Upper lobe of left lung (tissue), 6 donors: Measurements from ENCODE around the gene SEPTIN1. TPM values are rescaled to one million over a fixed set of nuclear protein-coding genes. Genes with fewer than 3 reads are reported as not detected.

Experiments used
- ATAC-seq, 2 donors: fragments of 200-7000 bp; cut with Tn5 transposase; one replicate each; pipeline ENCODE4 v1.9.1; 2022; ENCODE audit warnings: mild to moderate bottlenecking in 2 of 2, moderate library complexity in 2 of 2; ENCODE audit not compliant: low FRiP score in 2 of 2
- DNase-seq, 2 donors: peaks; one replicate each; pipeline ENCODE4 v3.0.0-alpha.2; 2019 to 2020
- H3K27ac ChIP-seq, 4 donors: fragments of 200-600 bp; sonication (generic); one replicate each; pipeline ENCODE4 v1.5.1; 2016 to 2019
- H3K27me3 ChIP-seq, 4 donors: fragments of 200-600 bp; sonication (generic); one replicate each; pipeline ENCODE4 v1.5.1; 2017 to 2019
- H3K36me3 ChIP-seq, 4 donors: fragments of 200-600 bp; sonication (generic); one replicate each; pipeline ENCODE4 v1.5.1; 2016 to 2019
- H3K4me1 ChIP-seq, 4 donors: fragments of 200-600 bp; sonication (generic); one replicate each; pipeline ENCODE4 v1.5.1; 2018 to 2019
- H3K4me3 ChIP-seq, 4 donors: fragments of 200-600 bp; sonication (generic); one replicate each; pipeline ENCODE4 v1.5.1; 2017 to 2019; ENCODE audit warnings: mild to moderate bottlenecking in 2 of 4, moderate library complexity in 1 of 4
- H3K9me3 ChIP-seq, 4 donors: fragments of 200-600 bp; sonication (generic); one replicate each; pipeline ENCODE4 v1.5.1; 2018 to 2019
- EP300 ChIP-seq, 4 donors: sonication (generic); formaldehyde crosslinking; IDR thresholded peaks; one replicate each; pipeline ENCODE4 v1.5.1; 2017; ENCODE audit warnings: antibody characterized with exemption in 4 of 4, control low read depth in 2 of 4
- POLR2A ChIP-seq, 4 donors: fragments of 450-650 bp; IDR thresholded peaks; one replicate each; pipeline ENCODE4 v1.5.1; 2016 to 2017; ENCODE audit warnings: antibody characterized with exemption in 4 of 4, mild to moderate bottlenecking in 2 of 4
- POLR2AphosphoS5 ChIP-seq, 2 donors: sonication (generic); formaldehyde crosslinking; IDR thresholded peaks; one replicate each; pipeline ENCODE4 v1.5.1; 2017; ENCODE audit warnings: antibody characterized with exemption in 2 of 2
- WGBS, 2 donors: methylation state at CpG; one replicate each; pipeline ENCODE4 v1.1.5; 2017 to 2018; 5-methylcytosine and 5-hydroxymethylcytosine counted together
- total RNA-seq, 6 donors: library from RNA; depleted of rRNA in 4 of 6; stranded (reverse); fragments of >200 nt in 4 of 6; gene quantifications; one replicate each; pipeline versions ENCODE4 v1.1.0 to v1.2.1, GENCODE V29; 2016 to 2021
- TF ChIP-seq, protein P1 (sequence below), 6 experiments: fragments of 450-650 bp in 4 of 6; fragments of 200-600 bp in 2 of 6; sonication (generic) in 2 of 6; IDR thresholded peaks; one replicate each; pipeline ENCODE4 v1.5.1; 2016 to 2019; ENCODE audit warnings: antibody characterized with exemption in 6 of 6
- donor health status: DM: no; HTN: no; CAD: no; lungs with moderate emphysema.
- donor health status: DM: no; HTN: yes; CAD: no; lungs with severe emphysema.

Gene SEPTIN1
- total RNA-seq, 6 donors from 2014 or later: 3.5 to 13.6 (median 7.1) TPM

DNA sequence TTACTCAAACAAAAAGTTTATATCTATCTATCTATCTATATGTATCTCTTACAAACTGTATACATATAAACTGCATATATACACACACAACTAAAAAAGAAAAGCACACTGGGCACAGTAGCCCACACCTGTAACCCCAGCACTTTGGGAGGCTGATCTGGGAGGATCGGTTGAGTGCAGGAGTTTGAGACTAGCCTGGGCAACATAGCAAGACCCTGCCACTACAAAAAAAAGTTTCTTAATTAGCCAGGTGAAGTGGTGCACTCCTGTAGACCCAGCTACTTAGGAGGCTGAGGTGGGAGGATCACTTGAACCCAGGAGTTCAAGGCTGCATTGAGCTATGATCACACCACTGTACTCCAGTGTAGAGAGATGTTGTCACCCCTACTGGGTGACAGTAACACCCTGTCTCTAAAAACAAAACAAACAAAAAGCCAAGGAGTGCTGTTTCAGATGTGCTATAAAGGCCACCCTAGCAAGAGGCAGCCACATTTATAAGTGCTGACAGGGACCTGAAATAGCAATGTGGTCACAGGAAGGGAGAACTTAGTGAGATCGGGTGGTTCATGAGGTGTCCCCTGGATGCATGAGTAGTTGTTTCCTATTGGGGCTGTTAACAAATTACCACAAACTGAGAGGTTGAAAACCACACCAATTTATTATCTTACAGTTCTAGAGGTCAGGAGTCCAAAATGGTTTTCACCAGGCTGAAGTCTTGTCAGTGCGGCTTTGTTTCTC, 32.1 kb downstream of the SEPTIN1 start:
- H3K4me3 ChIP-seq: no peak overlapping the region
- no peaks in the 10 kb centered on the region for H3K27me3 ChIP-seq
- H3K9me3 ChIP-seq: no peaks in the 10 kb centered on the region
- peak in 1 of 2 donors; percentile 2 for DNase-seq
- WGBS, 2 donors: 73 to 86% methylated on average over 3 of the region's 3 CpGs
- H3K36me3 ChIP-seq: peaks cover 12 to 43% (median 36%) of the 10 kb centered on the region in 4 donors
- ATAC-seq: no peak
- TF ChIP-seq, protein P1, sequence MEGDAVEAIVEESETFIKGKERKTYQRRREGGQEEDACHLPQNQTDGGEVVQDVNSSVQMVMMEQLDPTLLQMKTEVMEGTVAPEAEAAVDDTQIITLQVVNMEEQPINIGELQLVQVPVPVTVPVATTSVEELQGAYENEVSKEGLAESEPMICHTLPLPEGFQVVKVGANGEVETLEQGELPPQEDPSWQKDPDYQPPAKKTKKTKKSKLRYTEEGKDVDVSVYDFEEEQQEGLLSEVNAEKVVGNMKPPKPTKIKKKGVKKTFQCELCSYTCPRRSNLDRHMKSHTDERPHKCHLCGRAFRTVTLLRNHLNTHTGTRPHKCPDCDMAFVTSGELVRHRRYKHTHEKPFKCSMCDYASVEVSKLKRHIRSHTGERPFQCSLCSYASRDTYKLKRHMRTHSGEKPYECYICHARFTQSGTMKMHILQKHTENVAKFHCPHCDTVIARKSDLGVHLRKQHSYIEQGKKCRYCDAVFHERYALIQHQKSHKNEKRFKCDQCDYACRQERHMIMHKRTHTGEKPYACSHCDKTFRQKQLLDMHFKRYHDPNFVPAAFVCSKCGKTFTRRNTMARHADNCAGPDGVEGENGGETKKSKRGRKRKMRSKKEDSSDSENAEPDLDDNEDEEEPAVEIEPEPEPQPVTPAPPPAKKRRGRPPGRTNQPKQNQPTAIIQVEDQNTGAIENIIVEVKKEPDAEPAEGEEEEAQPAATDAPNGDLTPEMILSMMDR (IDR thresholded peaks at IDR 0.05): no peak
- TF ChIP-seq EP300 (IDR thresholded peaks at IDR 0.05) (no peak), POLR2A (IDR thresholded peaks at IDR 0.05) (no peak), POLR2AphosphoS5 (IDR thresholded peaks at IDR 0.05) (no peak)
- no peak overlapping the region for H3K27ac ChIP-seq
- peaks cover 29 to 36% (median 30%) of the 10 kb centered on the region in 4 donors for H3K4me1 ChIP-seq

DNA sequence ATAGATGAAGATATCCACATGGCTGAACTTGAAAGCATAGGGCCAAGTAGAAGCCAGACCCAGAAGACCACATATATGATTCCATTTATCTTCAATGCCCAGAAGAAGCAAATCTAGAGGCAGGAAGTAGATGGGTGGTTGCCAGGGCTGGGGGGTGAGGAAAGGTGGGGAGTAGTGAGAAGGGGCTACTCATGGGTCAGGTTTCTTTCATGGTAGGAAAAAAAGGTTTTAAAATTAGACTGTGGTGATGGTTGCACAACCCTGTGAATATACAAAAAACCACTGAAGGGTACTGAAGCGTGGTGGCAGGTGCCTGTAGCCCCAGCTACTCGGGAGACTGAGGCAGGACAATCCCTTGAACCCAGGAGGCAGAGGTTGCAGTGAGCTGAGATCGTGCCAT, 32.7 kb downstream of the SEPTIN1 start:
- 75 to 76% methylated on average over 3 of the region's 3 CpGs for WGBS, 2 donors
- Histone ChIP-seq H3K4me1 (peaks cover 29 to 35% (median 30%) of the 10 kb centered on the region in 4 donors), H3K27ac (peak overlapping the region in 1 of 4 donors; percentile 11), H3K4me3 (no peak overlapping the region), H3K27me3 (no peaks in the 10 kb centered on the region), H3K36me3 (peaks cover 12 to 43% (median 36%) of the 10 kb centered on the region in 4 donors), H3K9me3 (no peaks in the 10 kb centered on the region)
- ATAC-seq: no peak
- TF ChIP-seq EP300 (IDR thresholded peaks at IDR 0.05) (no peak), POLR2A (IDR thresholded peaks at IDR 0.05) (no peak), POLR2AphosphoS5 (IDR thresholded peaks at IDR 0.05) (no peak)
- TF ChIP-seq, protein P1 (IDR thresholded peaks at IDR 0.05): no peak
- peak in 1 of 2 donors; percentile 11 for DNase-seq

DNA sequence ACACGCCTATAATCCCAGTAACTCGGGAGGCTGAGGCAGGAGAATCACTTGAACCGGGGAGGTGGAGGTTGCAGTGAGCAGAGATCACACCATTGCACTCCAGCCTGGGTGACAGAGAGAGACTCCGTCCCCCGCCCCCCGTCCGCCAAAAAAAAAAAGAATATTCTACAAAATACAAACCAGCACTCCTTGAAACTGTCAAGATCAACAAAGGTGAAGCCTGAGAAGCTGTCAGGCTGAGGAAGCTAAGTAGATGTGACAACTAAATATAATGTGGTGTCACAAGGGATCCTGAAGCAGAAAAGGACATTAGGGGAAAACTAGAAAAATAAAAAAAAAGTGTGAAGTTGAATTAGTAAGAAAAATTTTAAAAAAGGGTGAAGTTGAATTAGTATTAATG, 33.4 kb downstream of the SEPTIN1 start:
- DNase-seq (peak in 1 of 2 donors; percentile 1), ATAC-seq (no peak)
- Histone ChIP-seq H3K4me1 (peaks cover 23 to 28% (median 25%) of the 10 kb centered on the region in 4 donors), H3K36me3 (peaks cover 12 to 43% (median 36%) of the 10 kb centered on the region in 4 donors), H3K9me3 (no peaks in the 10 kb centered on the region), H3K27ac (peak overlapping the region in 1 of 4 donors; percentile 11), H3K4me3 (no peak overlapping the region), H3K27me3 (no peaks in the 10 kb centered on the region)
- WGBS, 2 donors: 84 to 91% methylated on average over 7 of the region's 7 CpGs
- TF ChIP-seq EP300 (IDR thresholded peaks at IDR 0.05): no peak
- TF ChIP-seq POLR2A (IDR thresholded peaks at IDR 0.05): no peak
- TF ChIP-seq, protein P1 (IDR thresholded peaks at IDR 0.05): no peak
- no peak for TF ChIP-seq POLR2AphosphoS5 (IDR thresholded peaks at IDR 0.05)

DNA sequence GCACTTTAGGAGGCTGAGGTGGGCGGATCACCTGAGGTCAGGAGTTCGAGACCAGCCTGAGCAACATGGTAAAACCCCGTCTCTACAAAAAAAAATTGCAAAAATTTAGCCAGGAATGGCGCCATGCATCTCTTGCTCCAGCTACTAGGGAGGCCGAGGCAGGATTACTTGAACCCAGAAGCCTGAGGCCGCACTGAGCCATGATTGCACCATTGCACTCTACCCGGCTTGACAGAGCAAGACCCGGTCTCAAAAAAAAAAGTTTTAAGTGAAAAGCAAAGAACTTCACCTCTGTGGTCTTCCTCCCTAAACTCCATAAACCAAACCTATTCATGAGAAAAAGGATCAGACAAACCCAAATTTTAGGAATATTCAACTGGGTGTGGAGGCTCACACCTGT, 34.2 kb downstream of the SEPTIN1 start:
- WGBS, 2 donors: 97% methylated on average over 8 of the region's 8 CpGs
- no peak overlapping the region for H3K27ac ChIP-seq
- peaks cover 16 to 19% (median 18%) of the 10 kb centered on the region in 4 donors for H3K4me1 ChIP-seq
- H3K9me3 ChIP-seq: no peaks in the 10 kb centered on the region
- ATAC-seq (no peak), DNase-seq (peak in 1 of 2 donors; percentile 10)
- H3K4me3 ChIP-seq: no peak overlapping the region
- TF ChIP-seq EP300 (IDR thresholded peaks at IDR 0.05) (no peak), POLR2AphosphoS5 (IDR thresholded peaks at IDR 0.05) (no peak), POLR2A (IDR thresholded peaks at IDR 0.05) (no peak)
- TF ChIP-seq, protein P1 (IDR thresholded peaks at IDR 0.05): no peak
- H3K36me3 ChIP-seq: peaks cover 12 to 35% (median 28%) of the 10 kb centered on the region in 4 donors
- no peaks in the 10 kb centered on the region for H3K27me3 ChIP-seq
